ENCODE results near the gene MEN1.

DNA sequence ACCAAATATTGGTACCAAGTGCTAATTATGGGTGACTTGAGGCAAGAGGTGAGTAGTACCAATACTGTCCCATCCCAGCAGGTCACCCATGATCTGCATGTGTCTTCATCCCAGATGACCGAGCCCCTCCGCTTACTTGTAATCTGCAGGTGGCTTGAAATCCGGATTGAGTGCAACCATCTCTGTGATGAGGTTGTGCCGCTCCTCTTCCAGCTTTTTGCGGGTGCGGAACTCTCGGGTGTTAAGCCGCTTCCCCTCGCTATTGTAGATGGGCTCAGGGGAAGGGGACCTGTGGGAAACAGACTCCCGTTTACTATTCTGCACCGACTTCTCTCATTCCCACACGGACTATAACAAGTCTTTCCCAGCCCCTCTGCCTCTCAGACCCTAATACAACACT is 40.2 kb downstream of the MEN1 start:
- TF ChIP-seq, protein P1, sequence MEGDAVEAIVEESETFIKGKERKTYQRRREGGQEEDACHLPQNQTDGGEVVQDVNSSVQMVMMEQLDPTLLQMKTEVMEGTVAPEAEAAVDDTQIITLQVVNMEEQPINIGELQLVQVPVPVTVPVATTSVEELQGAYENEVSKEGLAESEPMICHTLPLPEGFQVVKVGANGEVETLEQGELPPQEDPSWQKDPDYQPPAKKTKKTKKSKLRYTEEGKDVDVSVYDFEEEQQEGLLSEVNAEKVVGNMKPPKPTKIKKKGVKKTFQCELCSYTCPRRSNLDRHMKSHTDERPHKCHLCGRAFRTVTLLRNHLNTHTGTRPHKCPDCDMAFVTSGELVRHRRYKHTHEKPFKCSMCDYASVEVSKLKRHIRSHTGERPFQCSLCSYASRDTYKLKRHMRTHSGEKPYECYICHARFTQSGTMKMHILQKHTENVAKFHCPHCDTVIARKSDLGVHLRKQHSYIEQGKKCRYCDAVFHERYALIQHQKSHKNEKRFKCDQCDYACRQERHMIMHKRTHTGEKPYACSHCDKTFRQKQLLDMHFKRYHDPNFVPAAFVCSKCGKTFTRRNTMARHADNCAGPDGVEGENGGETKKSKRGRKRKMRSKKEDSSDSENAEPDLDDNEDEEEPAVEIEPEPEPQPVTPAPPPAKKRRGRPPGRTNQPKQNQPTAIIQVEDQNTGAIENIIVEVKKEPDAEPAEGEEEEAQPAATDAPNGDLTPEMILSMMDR (IDR thresholded peaks at IDR 0.05): no peak
- TF ChIP-seq POLR2A (IDR thresholded peaks at IDR 0.05): no peak
- TF ChIP-seq POLR2AphosphoS5 (IDR thresholded peaks at IDR 0.05): no peak
